A549 (cell line): ENCODE results near the gene TSTD1.

ENCODE experiments used
- BHLHE40 ChIP-seq: IDR thresholded peaks from 2 replicates; pipeline ENCODE4 v1.6.1; 2012; ENCODE audit warnings: low read depth, low read length, inconsistent platforms
- CTCF ChIP-seq: fragments of >200 bp; sonication (Bioruptor Twin); formaldehyde crosslinking; IDR thresholded peaks from 3 replicates; pipeline ENCODE4 v1.5.1; 2016
- REST ChIP-seq: fragments of 200-600 bp; sonication (generic); IDR thresholded peaks from 2 replicates; pipeline ENCODE4 v1.6.1; 2016; ENCODE audit warnings: antibody characterized with exemption, mild to moderate bottlenecking, moderate library complexity

- TF ChIP-seq REST (no peak), CTCF (no peak), BHLHE40 (no peak)
Observed at GRCh38 chr1:161085165-161085564, 46.4 kb upstream of the TSTD1 start.
